Activated T-helper 17 cell treated with anti-CD3 and anti-CD28 coated beads, Interleukin-2, amount 50 U/mL, for 72 hours (primary cell): ENCODE measurements around the gene KRTAP2-1. TPM values are rescaled to one million over a fixed set of nuclear protein-coding genes. Genes with fewer than 3 reads are reported as not detected.
"Not testable (repeated sequence)": the region's sequence is repeated elsewhere in the genome, so short reads cannot be mapped to it uniquely, and the experiment has no call there.

Experiments
- ATAC-seq: fragments of 150-1000 bp; cut with Tn5 transposase; replicated peaks from 2 replicates; pipeline ENCODE4 v1.10.0; 2021; ENCODE audit warnings: mild to moderate bottlenecking, moderate library complexity
- H3K27ac Mint-ChIP-seq: one replicate; pipeline ENCODE4 v1.8.0; 2022; ENCODE audit warnings: mixed read lengths
- H3K27me3 Mint-ChIP-seq: one replicate; pipeline ENCODE4 v1.8.0; 2022; ENCODE audit warnings: mixed read lengths
- H3K36me3 Mint-ChIP-seq: one replicate; pipeline ENCODE4 v1.8.0; 2022; ENCODE audit warnings: low read depth, mild to moderate bottlenecking, mixed read lengths
- H3K4me1 Mint-ChIP-seq: one replicate; pipeline ENCODE4 v1.8.0; 2022; ENCODE audit warnings: mixed read lengths
- H3K4me3 Mint-ChIP-seq: one replicate; pipeline ENCODE4 v1.8.0; 2022; ENCODE audit warnings: mild to moderate bottlenecking, mixed read lengths
- H3K9me3 Mint-ChIP-seq: one replicate; pipeline ENCODE4 v1.8.0; 2022; ENCODE audit warnings: mixed read lengths
- total RNA-seq, 2 donors: library from RNA; stranded (reverse); gene quantifications; one replicate each; pipeline ENCODE4 v1.2.3, GENCODE V29; 2022

The KRTAP2-1 gene
- total RNA-seq, 2 donors from 2014 or later = not detected

- peaks cover 23% of the 10 kb centered on the region for H3K27me3 Mint-ChIP-seq
- H3K4me1 Mint-ChIP-seq = peaks cover 5% of the 10 kb centered on the region
- H3K36me3 Mint-ChIP-seq = no peaks in the 10 kb centered on the region
- H3K9me3 Mint-ChIP-seq = no peaks in the 10 kb centered on the region
- no peak for ATAC-seq
- H3K4me3 Mint-ChIP-seq = no peak overlapping the region
- no peak overlapping the region for H3K27ac Mint-ChIP-seq
These were observed 17.2 kb upstream of the KRTAP2-1 start for GRCh38 chr17:41064301-41064700.

DNA sequence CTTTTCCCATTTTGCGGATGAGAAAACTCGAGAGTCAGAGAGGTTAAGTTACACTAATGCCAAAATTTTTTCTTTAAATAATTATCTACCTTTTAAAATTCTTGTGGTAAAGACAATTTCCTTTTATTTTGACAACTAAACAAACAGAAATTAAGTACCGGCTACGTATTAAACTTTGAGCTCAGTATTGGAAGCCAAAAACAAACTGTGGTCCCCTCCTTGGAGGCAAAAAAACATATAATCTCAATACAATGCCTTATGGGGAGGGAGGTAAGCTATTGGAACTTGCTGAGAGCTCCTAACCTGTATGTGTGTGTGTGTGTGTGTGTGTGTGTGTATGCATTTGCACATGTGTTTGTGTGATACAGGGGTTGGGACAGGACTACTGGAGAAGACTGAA lies 16.3 kb upstream of the KRTAP2-1 start:
- Mint-ChIP-seq H3K27me3 (peaks cover 31% of the 10 kb centered on the region), H3K27ac (no peak overlapping the region), H3K9me3 (no peaks in the 10 kb centered on the region), H3K4me3 (no peak overlapping the region), H3K36me3 (no peaks in the 10 kb centered on the region), H3K4me1 (peaks cover 5% of the 10 kb centered on the region)
- ATAC-seq = no peak

GRCh38 chr17:41061964-41062363 lies 14.8 kb upstream of the KRTAP2-1 start:
- Mint-ChIP-seq H3K4me1 (peaks cover 5% of the 10 kb centered on the region), H3K9me3 (no peaks in the 10 kb centered on the region), H3K4me3 (no peak overlapping the region), H3K27me3 (peaks cover 40% of the 10 kb centered on the region), H3K36me3 (no peaks in the 10 kb centered on the region), H3K27ac (no peak overlapping the region)
- no peak for ATAC-seq

- Mint-ChIP-seq H3K36me3 (no peaks in the 10 kb centered on the region), H3K4me1 (no peaks in the 10 kb centered on the region), H3K27ac (no peak within 1 kb of the TSS), H3K27me3 (peaks cover 44% of the 10 kb centered on the region), H3K9me3 (no peaks in the 10 kb centered on the region), H3K4me3 (no peak within 1 kb of the TSS)
- no peak for ATAC-seq
These were observed 13.0 kb upstream of the KRTAP2-1 start, which contains the start of gene KRTAP2-3 for GRCh38 chr17:41060052-41060604. Gene KRTAP2-3 (minus strand): TSS chr17:41060114. CDS start chr17:41060050, 64 bp downstream.

- H3K9me3 Mint-ChIP-seq, H3K36me3 Mint-ChIP-seq: not testable (repeated sequence)
- H3K27me3 Mint-ChIP-seq = peaks cover 44% of the 10 kb centered on the region
These were observed 12.3 kb upstream of the KRTAP2-1 start for GRCh38 chr17:41059276-41060051.

GRCh38 chr17:41058741-41059140 lies 11.6 kb upstream of the KRTAP2-1 start:
- Mint-ChIP-seq H3K27ac (no peak overlapping the region), H3K4me1 (no peaks in the 10 kb centered on the region), H3K36me3 (no peaks in the 10 kb centered on the region), H3K4me3 (no peak overlapping the region), H3K27me3 (peaks cover 43% of the 10 kb centered on the region), H3K9me3 (no peaks in the 10 kb centered on the region)
- no peak for ATAC-seq

More at GRCh38 chr17:41059276-41060051, 12.3 kb upstream of the KRTAP2-1 start:
- H3K27ac Mint-ChIP-seq, H3K4me1 Mint-ChIP-seq, ATAC-seq, H3K4me3 Mint-ChIP-seq: not testable (repeated sequence)

- Mint-ChIP-seq H3K4me1 (no peaks in the 10 kb centered on the region), H3K9me3 (no peaks in the 10 kb centered on the region), H3K4me3 (no peak overlapping the region), H3K36me3 (no peaks in the 10 kb centered on the region), H3K27me3 (peaks cover 40% of the 10 kb centered on the region), H3K27ac (no peak overlapping the region)
- ATAC-seq = no peak
These were observed 10.4 kb upstream of the KRTAP2-1 start for GRCh38 chr17:41057547-41057946.

- not testable (repeated sequence) for H3K9me3 Mint-ChIP-seq, H3K27ac Mint-ChIP-seq, H3K4me3 Mint-ChIP-seq, H3K36me3 Mint-ChIP-seq, H3K4me1 Mint-ChIP-seq, ATAC-seq
- peaks cover 28% of the 10 kb centered on the region for H3K27me3 Mint-ChIP-seq
These were observed 8.0 kb upstream of the KRTAP2-1 start, which contains the start of gene KRTAP2-2 for GRCh38 chr17:41055130-41055529. Gene KRTAP2-2 (minus strand): TSS chr17:41055230. CDS start chr17:41055211, 19 bp downstream.

DNA sequence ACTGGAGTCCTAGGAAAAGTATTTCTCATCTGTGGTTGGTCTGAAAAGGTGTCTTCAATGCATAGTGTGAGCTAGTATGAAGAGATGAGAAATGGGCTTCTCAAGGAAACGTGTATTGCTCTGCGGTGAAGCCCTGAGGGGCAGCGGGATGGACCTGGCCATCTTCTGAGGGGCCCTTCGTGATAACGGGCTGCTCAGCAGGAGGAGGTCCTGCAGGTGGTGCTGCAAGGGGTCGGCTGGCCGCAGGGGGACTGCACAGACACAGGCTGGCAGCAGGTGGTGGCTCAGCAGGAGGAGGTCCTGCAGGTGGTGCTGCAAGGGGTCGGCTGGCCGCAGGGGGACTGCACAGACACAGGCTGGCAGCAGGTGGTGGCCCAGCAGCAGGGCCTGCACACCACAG lies 7.4 kb upstream of the KRTAP2-1 start:
- ATAC-seq, H3K9me3 Mint-ChIP-seq, H3K27ac Mint-ChIP-seq, H3K4me3 Mint-ChIP-seq, H3K4me1 Mint-ChIP-seq, H3K36me3 Mint-ChIP-seq: not testable (repeated sequence)
- peaks cover 29% of the 10 kb centered on the region for H3K27me3 Mint-ChIP-seq

- no peaks in the 10 kb centered on the region for H3K9me3 Mint-ChIP-seq
- H3K36me3 Mint-ChIP-seq = no peaks in the 10 kb centered on the region
- H3K4me1 Mint-ChIP-seq = no peaks in the 10 kb centered on the region
- peaks cover 26% of the 10 kb centered on the region for H3K27me3 Mint-ChIP-seq
- H3K4me3 Mint-ChIP-seq = no peak overlapping the region
- no peak overlapping the region for H3K27ac Mint-ChIP-seq
- no peak for ATAC-seq
These were observed 6.9 kb upstream of the KRTAP2-1 start for GRCh38 chr17:41054025-41054424.

- H3K4me3 Mint-ChIP-seq = no peak overlapping the region
- H3K4me1 Mint-ChIP-seq = no peaks in the 10 kb centered on the region
- no peak overlapping the region for H3K27ac Mint-ChIP-seq
- H3K9me3 Mint-ChIP-seq = no peaks in the 10 kb centered on the region
- H3K27me3 Mint-ChIP-seq = peaks cover 19% of the 10 kb centered on the region
- ATAC-seq = no peak
- H3K36me3 Mint-ChIP-seq = no peaks in the 10 kb centered on the region
These were observed 5.5 kb upstream of the KRTAP2-1 start for GRCh38 chr17:41052566-41052965.

DNA sequence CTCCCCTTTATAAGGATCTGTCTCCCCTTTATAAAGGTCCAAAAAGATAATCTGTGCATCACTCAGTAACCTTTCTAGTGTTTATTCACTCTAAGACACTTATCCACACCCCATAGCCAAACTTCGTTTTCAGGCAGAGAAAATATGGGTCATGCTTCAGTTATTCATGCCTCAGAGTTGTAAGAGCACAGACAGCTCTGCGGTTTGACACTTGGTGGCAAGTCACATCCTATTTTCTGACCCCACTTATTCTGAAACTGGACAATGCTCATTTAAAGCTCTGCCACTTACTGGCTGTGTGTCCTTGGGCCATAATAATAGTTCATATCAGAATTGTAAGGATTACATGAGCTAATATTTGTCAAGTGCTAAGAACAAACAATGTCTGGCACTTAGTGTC lies 2.0 kb upstream of the KRTAP2-1 start:
- no peak for ATAC-seq
- no peaks in the 10 kb centered on the region for H3K9me3 Mint-ChIP-seq
- H3K36me3 Mint-ChIP-seq = no peaks in the 10 kb centered on the region
- peaks cover 25% of the 10 kb centered on the region for H3K27me3 Mint-ChIP-seq
- H3K4me1 Mint-ChIP-seq = no peaks in the 10 kb centered on the region
- H3K27ac Mint-ChIP-seq = no peak overlapping the region
- H3K4me3 Mint-ChIP-seq = no peak overlapping the region

- no peak overlapping the region for H3K4me3 Mint-ChIP-seq
- no peak overlapping the region for H3K27ac Mint-ChIP-seq
- H3K36me3 Mint-ChIP-seq = no peaks in the 10 kb centered on the region
- ATAC-seq = no peak
- H3K9me3 Mint-ChIP-seq = peaks cover 2% of the 10 kb centered on the region
- H3K4me1 Mint-ChIP-seq = no peaks in the 10 kb centered on the region
- H3K27me3 Mint-ChIP-seq = peaks cover 25% of the 10 kb centered on the region
These were observed 1.3 kb upstream of the KRTAP2-1 start for GRCh38 chr17:41048441-41048840.

- no peak overlapping the region for H3K4me3 Mint-ChIP-seq
- H3K4me1 Mint-ChIP-seq = no peaks in the 10 kb centered on the region
- no peaks in the 10 kb centered on the region for H3K36me3 Mint-ChIP-seq
- no peak overlapping the region for H3K27ac Mint-ChIP-seq
- peaks cover 14% of the 10 kb centered on the region for H3K27me3 Mint-ChIP-seq
- peaks cover 4% of the 10 kb centered on the region for H3K9me3 Mint-ChIP-seq
- ATAC-seq = no peak
These were observed 4.2 kb downstream of the KRTAP2-1 start for GRCh38 chr17:41042953-41043352.
